Spleen (tissue), 7 donors: Measurements from ENCODE around the gene FILIP1.

ENCODE experiments used
- POLR2A ChIP-seq, 3 donors: fragments of 450-650 bp; IDR thresholded peaks; one replicate each; pipeline ENCODE4 v1.5.1; 2017; ENCODE audit warnings: antibody characterized with exemption in 3 of 3, mild to moderate bottlenecking in 1 of 3
- POLR2AphosphoS5 ChIP-seq, 3 donors: sonication (generic); formaldehyde crosslinking; IDR thresholded peaks; one replicate each; pipeline ENCODE4 v1.5.1; 2017; ENCODE audit warnings: antibody characterized with exemption in 3 of 3
- TF ChIP-seq, protein P1 (sequence below), 11 experiments: fragments of 200-600 bp in 7 of 11; fragments of 450-650 bp in 4 of 11; sonication (generic) in 4 of 11; IDR thresholded peaks in 8 of 11; conservative IDR thresholded peaks in 3 of 11; 1 replicate in 7 of 11; 2 replicates in 4 of 11; pipeline versions ENCODE4 v1.4.0 to v1.8.0; 2016 to 2021; ENCODE audit warnings: antibody characterized with exemption in 11 of 11, inconsistent platforms in 4 of 11, mild to moderate bottlenecking in 1 of 11
- donor health status: DM: no; HTN: no; CAD: no; lungs with moderate emphysema.
- donor health status: DM: no; HTN: no; CAD: no.
- donor health status: DM: no; HTN: no; CAD: no.

DNA sequence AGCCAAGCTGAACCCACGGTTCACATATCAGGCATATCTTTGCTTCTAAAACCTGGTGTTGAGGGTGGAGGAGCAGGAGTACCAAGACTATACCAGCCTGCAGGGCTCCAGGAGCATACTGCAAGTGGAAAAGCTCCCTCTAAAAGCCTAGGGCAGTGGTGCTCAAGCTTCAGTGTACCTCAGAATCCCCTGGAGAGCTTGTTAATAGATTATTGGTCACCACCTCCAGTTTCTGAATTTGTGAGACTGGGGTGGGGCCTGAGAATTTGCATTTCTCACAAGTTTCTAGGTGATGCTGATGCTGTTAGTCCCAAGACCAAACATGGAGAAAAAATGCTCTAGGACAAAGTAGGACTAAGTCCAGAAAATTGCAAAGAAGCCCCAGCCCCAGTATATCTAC lies 65.4 kb downstream of the FILIP1 start:
- TF ChIP-seq, protein P1, sequence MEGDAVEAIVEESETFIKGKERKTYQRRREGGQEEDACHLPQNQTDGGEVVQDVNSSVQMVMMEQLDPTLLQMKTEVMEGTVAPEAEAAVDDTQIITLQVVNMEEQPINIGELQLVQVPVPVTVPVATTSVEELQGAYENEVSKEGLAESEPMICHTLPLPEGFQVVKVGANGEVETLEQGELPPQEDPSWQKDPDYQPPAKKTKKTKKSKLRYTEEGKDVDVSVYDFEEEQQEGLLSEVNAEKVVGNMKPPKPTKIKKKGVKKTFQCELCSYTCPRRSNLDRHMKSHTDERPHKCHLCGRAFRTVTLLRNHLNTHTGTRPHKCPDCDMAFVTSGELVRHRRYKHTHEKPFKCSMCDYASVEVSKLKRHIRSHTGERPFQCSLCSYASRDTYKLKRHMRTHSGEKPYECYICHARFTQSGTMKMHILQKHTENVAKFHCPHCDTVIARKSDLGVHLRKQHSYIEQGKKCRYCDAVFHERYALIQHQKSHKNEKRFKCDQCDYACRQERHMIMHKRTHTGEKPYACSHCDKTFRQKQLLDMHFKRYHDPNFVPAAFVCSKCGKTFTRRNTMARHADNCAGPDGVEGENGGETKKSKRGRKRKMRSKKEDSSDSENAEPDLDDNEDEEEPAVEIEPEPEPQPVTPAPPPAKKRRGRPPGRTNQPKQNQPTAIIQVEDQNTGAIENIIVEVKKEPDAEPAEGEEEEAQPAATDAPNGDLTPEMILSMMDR (IDR thresholded peaks at IDR 0.05 in 8 of 11, conservative IDR thresholded peaks at IDR 0.05 in 3 of 11): no peak
- TF ChIP-seq POLR2A (IDR thresholded peaks at IDR 0.05) (no peak), POLR2AphosphoS5 (IDR thresholded peaks at IDR 0.05) (no peak)
